ENCODE results near the gene BRD1.

DNA sequence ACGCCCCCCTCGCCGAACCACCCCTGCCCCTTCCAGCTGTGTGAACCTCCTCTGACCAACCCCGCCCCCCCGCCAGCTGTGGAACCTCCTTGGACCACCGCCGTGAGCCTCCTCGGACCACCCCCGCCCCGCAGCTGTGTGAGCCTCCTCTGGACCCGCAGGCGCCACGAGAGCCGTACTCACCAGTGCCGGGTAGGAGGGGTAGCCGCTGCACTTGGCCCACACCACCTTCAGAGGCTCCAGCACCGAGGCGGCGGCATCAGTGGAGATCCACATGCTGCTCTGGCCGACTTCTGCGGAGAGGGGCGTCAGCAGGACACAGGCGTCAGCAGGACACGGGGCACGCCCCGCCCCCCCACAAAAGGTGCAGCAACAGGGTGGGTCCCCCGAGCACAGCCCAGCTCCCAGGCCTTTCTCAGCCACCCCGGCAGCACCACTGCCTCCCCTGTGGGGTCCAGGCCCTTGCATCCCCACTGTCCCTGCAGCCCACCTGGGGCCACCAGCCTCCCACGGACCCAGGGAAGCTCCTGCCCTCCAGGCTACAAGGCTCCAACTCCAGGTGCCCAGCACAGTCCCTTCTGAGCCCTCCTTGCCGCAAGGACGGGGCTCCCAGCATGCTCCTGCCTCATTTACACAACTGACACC lies 51.7 kb downstream of the BRD1 start:
- TF ChIP-seq NFIC (IDR thresholded peaks at IDR 0.05) (no peak), CEBPB (IDR thresholded peaks at IDR 0.05) (no peak)
- TF ChIP-seq, protein P1, sequence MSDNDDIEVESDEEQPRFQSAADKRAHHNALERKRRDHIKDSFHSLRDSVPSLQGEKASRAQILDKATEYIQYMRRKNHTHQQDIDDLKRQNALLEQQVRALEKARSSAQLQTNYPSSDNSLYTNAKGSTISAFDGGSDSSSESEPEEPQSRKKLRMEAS (IDR thresholded peaks at IDR 0.05): no peak
- TF ChIP-seq, protein P2, sequence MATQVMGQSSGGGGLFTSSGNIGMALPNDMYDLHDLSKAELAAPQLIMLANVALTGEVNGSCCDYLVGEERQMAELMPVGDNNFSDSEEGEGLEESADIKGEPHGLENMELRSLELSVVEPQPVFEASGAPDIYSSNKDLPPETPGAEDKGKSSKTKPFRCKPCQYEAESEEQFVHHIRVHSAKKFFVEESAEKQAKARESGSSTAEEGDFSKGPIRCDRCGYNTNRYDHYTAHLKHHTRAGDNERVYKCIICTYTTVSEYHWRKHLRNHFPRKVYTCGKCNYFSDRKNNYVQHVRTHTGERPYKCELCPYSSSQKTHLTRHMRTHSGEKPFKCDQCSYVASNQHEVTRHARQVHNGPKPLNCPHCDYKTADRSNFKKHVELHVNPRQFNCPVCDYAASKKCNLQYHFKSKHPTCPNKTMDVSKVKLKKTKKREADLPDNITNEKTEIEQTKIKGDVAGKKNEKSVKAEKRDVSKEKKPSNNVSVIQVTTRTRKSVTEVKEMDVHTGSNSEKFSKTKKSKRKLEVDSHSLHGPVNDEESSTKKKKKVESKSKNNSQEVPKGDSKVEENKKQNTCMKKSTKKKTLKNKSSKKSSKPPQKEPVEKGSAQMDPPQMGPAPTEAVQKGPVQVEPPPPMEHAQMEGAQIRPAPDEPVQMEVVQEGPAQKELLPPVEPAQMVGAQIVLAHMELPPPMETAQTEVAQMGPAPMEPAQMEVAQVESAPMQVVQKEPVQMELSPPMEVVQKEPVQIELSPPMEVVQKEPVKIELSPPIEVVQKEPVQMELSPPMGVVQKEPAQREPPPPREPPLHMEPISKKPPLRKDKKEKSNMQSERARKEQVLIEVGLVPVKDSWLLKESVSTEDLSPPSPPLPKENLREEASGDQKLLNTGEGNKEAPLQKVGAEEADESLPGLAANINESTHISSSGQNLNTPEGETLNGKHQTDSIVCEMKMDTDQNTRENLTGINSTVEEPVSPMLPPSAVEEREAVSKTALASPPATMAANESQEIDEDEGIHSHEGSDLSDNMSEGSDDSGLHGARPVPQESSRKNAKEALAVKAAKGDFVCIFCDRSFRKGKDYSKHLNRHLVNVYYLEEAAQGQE (IDR thresholded peaks at IDR 0.05; ENCODE audit: low read depth): no peak
